K562 treated with DMSO at 1 percent for 48 hours (cell line): Measurements from ENCODE around the gene ARHGAP36. TPM values are rescaled to one million over a fixed set of nuclear protein-coding genes. Genes with fewer than 3 reads are reported as not detected.

Source experiments
- total RNA-seq: library from RNA; unstranded; fragments of 300-600 nt; gene quantifications from 2 replicates; pipeline ENCODE4 v1.2.3, GENCODE V29; 2022; ENCODE audit warnings: low replicate concordance; ENCODE audit errors: extremely low read depth

The ARHGAP36 gene
- total RNA-seq, result not detected in 2 replicates

GRCh38 chrX:131058136-131058868 is at the start of gene ARHGAP36:
ARHGAP36 (plus strand) TSS chrX:131058346; CDS start chrX:131081666, 23,320 bp downstream.

Other genes starting within 250 kb of the ARHGAP36 start
- not detected in 2 replicates for gene ENOX2, start 155.1 kb upstream of the ARHGAP36 start, total RNA-seq
- gene IGSF1, start 231.0 kb downstream of the ARHGAP36 start, total RNA-seq, result not detected in 2 replicates